Measurements from ENCODE around the gene LRRC23. TPM values are rescaled to one million over a fixed set of nuclear protein-coding genes. Genes with fewer than 3 reads are reported as not detected.

The LRRC23 gene
- total and polyA plus RNA-seq, 2 of the 4 experiments (the other 2 are of a cell fraction) = 11.1 to 11.4 TPM

GRCh38 chr12:6963016-6963731, 58.6 kb downstream of the LRRC23 start (continued):
- no peak for TF ChIP-seq NFE2L2 (IDR thresholded peaks at IDR 0.05; ENCODE audit: low read depth, low read length)

Small RNA genes lying within 50 kb of the gene (microRNA-seq; reads per million reads assigned to microRNA genes)
- gene MIR141 (ENCODE audit: insufficient read depth in 1 of 2, insufficient read length in 1 of 2, unreplicated experiment in 1 of 2) = 9.1 to 31.0 reads per million in 2 experiments
- 86.9 to 198 reads per million in 2 experiments for gene MIR200C (ENCODE audit: insufficient read depth in 1 of 2, insufficient read length in 1 of 2, unreplicated experiment in 1 of 2)
- gene RNU7-1 (ENCODE audit: insufficient read depth, insufficient read length) = not detected

Small RNA genes lying within 50 kb of the gene (small RNA-seq; reads per million reads assigned to genes)
- gene MIR141 (1.4 to 41.3 (median 26.4) reads per million in 5 experiments), gene MIR200C (1.1 to 19.8 (median 10.2) reads per million in 5 experiments), gene RNU7-1 (0 reads per million in 5 experiments)

Other genes starting within 250 kb of the LRRC23 start
- 22.0 and 25.3 TPM in 2 replicates for gene ING4, start 241.7 kb upstream of the LRRC23 start, total RNA-seq (2012; rRNA removed)
- 31.1 and 47.5 TPM in 2 replicates for gene ING4, start 241.7 kb upstream of the LRRC23 start, polyA plus RNA-seq (2012; rRNA removed)
- gene ZNF384, start 215.4 kb upstream of the LRRC23 start, total RNA-seq (2012; rRNA removed) = 16.3 and 17.5 TPM in 2 replicates
- gene ZNF384, start 215.4 kb upstream of the LRRC23 start, polyA plus RNA-seq (2012; rRNA removed) = 53.7 and 55.6 TPM in 2 replicates
- under 0.01 and 0.18 TPM in 2 replicates for gene PIANP, start 204.0 kb upstream of the LRRC23 start, total RNA-seq (2012; rRNA removed)
- gene PIANP, start 204.0 kb upstream of the LRRC23 start, polyA plus RNA-seq (2012; rRNA removed) = 5.4 and 6.8 TPM in 2 replicates
- 51.4 and 58.8 TPM in 2 replicates for gene COPS7A, start 180.8 kb upstream of the LRRC23 start, total RNA-seq (2012; rRNA removed)
- 135 and 138 TPM in 2 replicates for gene COPS7A, start 180.8 kb upstream of the LRRC23 start, polyA plus RNA-seq (2012; rRNA removed)
- gene MLF2, start 151.7 kb upstream of the LRRC23 start, total RNA-seq (2012; rRNA removed) = 236 and 244 TPM in 2 replicates
- 359 and 403 TPM in 2 replicates for gene MLF2, start 151.7 kb upstream of the LRRC23 start, polyA plus RNA-seq (2012; rRNA removed)
- 11.4 and 17.2 TPM in 2 replicates for gene PTMS, start 138.5 kb upstream of the LRRC23 start, total RNA-seq (2012; rRNA removed)
- gene PTMS, start 138.5 kb upstream of the LRRC23 start, polyA plus RNA-seq (2012; rRNA removed) = 275 and 288 TPM in 2 replicates
- not detected in 2 replicates for gene LAG3, start 132.3 kb upstream of the LRRC23 start, total RNA-seq (2012; rRNA removed)
- 0.41 and 0.66 TPM in 2 replicates for gene LAG3, start 132.3 kb upstream of the LRRC23 start, polyA plus RNA-seq (2012; rRNA removed)
- gene CD4, start 115.3 kb upstream of the LRRC23 start, total RNA-seq (2012; rRNA removed) = 4.2 and 5.7 TPM in 2 replicates
- 15.0 and 15.7 TPM in 2 replicates for gene CD4, start 115.3 kb upstream of the LRRC23 start, polyA plus RNA-seq (2012; rRNA removed)
- gene GPR162, start 83.0 kb upstream of the LRRC23 start, total RNA-seq (2012; rRNA removed) = 1.7 and 2.9 TPM in 2 replicates
- 6.0 and 7.8 TPM in 2 replicates for gene GPR162, start 83.0 kb upstream of the LRRC23 start, polyA plus RNA-seq (2012; rRNA removed)
- gene P3H3, start 76.4 kb upstream of the LRRC23 start, total RNA-seq (2012; rRNA removed) = 25.8 and 27.8 TPM in 2 replicates
- gene P3H3, start 76.4 kb upstream of the LRRC23 start, polyA plus RNA-seq (2012; rRNA removed) = 83.9 and 90.5 TPM in 2 replicates
- 0.56 and 0.72 TPM in 2 replicates for gene GNB3, start 63.9 kb upstream of the LRRC23 start, total RNA-seq (2012; rRNA removed)
- 20.5 and 20.7 TPM in 2 replicates for gene GNB3, start 63.9 kb upstream of the LRRC23 start, polyA plus RNA-seq (2012; rRNA removed)
- 23.5 and 30.3 TPM in 2 replicates for gene CDCA3, start 53.5 kb upstream of the LRRC23 start, total RNA-seq (2012; rRNA removed)
- gene CDCA3, start 53.5 kb upstream of the LRRC23 start, polyA plus RNA-seq (2012; rRNA removed) = 61.0 and 67.5 TPM in 2 replicates
- 119 and 125 TPM in 2 replicates for gene USP5, start 52.7 kb upstream of the LRRC23 start, total RNA-seq (2012; rRNA removed)
- 67.7 and 69.7 TPM in 2 replicates for gene USP5, start 52.7 kb upstream of the LRRC23 start, polyA plus RNA-seq (2012; rRNA removed)
- 1,842 and 2,176 TPM in 2 replicates for gene TPI1, start 37.3 kb upstream of the LRRC23 start, total RNA-seq (2012; rRNA removed)
- gene TPI1, start 37.3 kb upstream of the LRRC23 start, polyA plus RNA-seq (2012; rRNA removed) = 1,995 and 2,214 TPM in 2 replicates
- 1.1 and 1.3 TPM in 2 replicates for gene SPSB2, start 31.5 kb upstream of the LRRC23 start, total RNA-seq (2012; rRNA removed)
- 4.1 and 4.3 TPM in 2 replicates for gene SPSB2, start 31.5 kb upstream of the LRRC23 start, polyA plus RNA-seq (2012; rRNA removed)
- 20.8 and 28.3 TPM in 2 replicates for gene ENO2, start 9.8 kb downstream of the LRRC23 start, total RNA-seq (2012; rRNA removed)
- 81.5 and 92.8 TPM in 2 replicates for gene ENO2, start 9.8 kb downstream of the LRRC23 start, polyA plus RNA-seq (2012; rRNA removed)
- gene ATN1, start 23.1 kb downstream of the LRRC23 start, total RNA-seq (2012; rRNA removed) = 2.5 and 3.4 TPM in 2 replicates
- gene ATN1, start 23.1 kb downstream of the LRRC23 start, polyA plus RNA-seq (2012; rRNA removed) = 58.7 and 59.8 TPM in 2 replicates
- not detected in 2 replicates for gene RNU7-1, start 39.0 kb downstream of the LRRC23 start, total RNA-seq (2012; rRNA removed)
- not detected in 2 replicates for gene RNU7-1, start 39.0 kb downstream of the LRRC23 start, polyA plus RNA-seq (2012; rRNA removed)
- gene C12orf57, start 39.2 kb downstream of the LRRC23 start, total RNA-seq (2012; rRNA removed) = 197 and 238 TPM in 2 replicates
- gene C12orf57, start 39.2 kb downstream of the LRRC23 start, polyA plus RNA-seq (2012; rRNA removed) = 530 and 703 TPM in 2 replicates
- under 0.01 TPM in 1 of 2 replicates, not detected in the other for gene PTPN6, start 46.5 kb downstream of the LRRC23 start, total RNA-seq (2012; rRNA removed)
- gene PTPN6, start 46.5 kb downstream of the LRRC23 start, polyA plus RNA-seq (2012; rRNA removed) = 0.14 TPM in 1 of 2 replicates, not detected in the other
- 219 and 240 TPM in 2 replicates for gene PHB2, start 65.8 kb downstream of the LRRC23 start, total RNA-seq (2012; rRNA removed)
- 286 and 298 TPM in 2 replicates for gene PHB2, start 65.8 kb downstream of the LRRC23 start, polyA plus RNA-seq (2012; rRNA removed)
- 43.6 and 66.1 TPM in 2 replicates for gene EMG1, start 66.1 kb downstream of the LRRC23 start, total RNA-seq (2012; rRNA removed)
- 37.5 and 43.1 TPM in 2 replicates for gene EMG1, start 66.1 kb downstream of the LRRC23 start, polyA plus RNA-seq (2012; rRNA removed)
- gene LPCAT3, start 113.7 kb downstream of the LRRC23 start, total RNA-seq (2012; rRNA removed) = 6.4 and 7.0 TPM in 2 replicates
- gene LPCAT3, start 113.7 kb downstream of the LRRC23 start, polyA plus RNA-seq (2012; rRNA removed) = 17.4 and 18.6 TPM in 2 replicates
- gene C1S, start 155.9 kb downstream of the LRRC23 start, total RNA-seq (2012; rRNA removed) = 34.4 and 49.6 TPM in 2 replicates
- gene C1S, start 155.9 kb downstream of the LRRC23 start, polyA plus RNA-seq (2012; rRNA removed) = 64.1 and 85.4 TPM in 2 replicates
- 19.4 and 38.4 TPM in 2 replicates for gene C1R, start 187.6 kb downstream of the LRRC23 start, total RNA-seq (2012; rRNA removed)
- gene C1R, start 187.6 kb downstream of the LRRC23 start, polyA plus RNA-seq (2012; rRNA removed) = 153 and 165 TPM in 2 replicates
- gene C1RL, start 204.4 kb downstream of the LRRC23 start, total RNA-seq (2012; rRNA removed) = 7.5 and 9.1 TPM in 2 replicates
- gene C1RL, start 204.4 kb downstream of the LRRC23 start, polyA plus RNA-seq (2012; rRNA removed) = 12.0 and 12.3 TPM in 2 replicates
- gene RBP5, start 224.1 kb downstream of the LRRC23 start, total RNA-seq (2012; rRNA removed) = not detected in 2 replicates
- gene RBP5, start 224.1 kb downstream of the LRRC23 start, polyA plus RNA-seq (2012; rRNA removed) = 0.15 TPM in 1 of 2 replicates, not detected in the other
- 4.1 and 5.3 TPM in 2 replicates for gene CLSTN3, start 225.5 kb downstream of the LRRC23 start, total RNA-seq (2012; rRNA removed)
- 14.5 and 16.4 TPM in 2 replicates for gene CLSTN3, start 225.5 kb downstream of the LRRC23 start, polyA plus RNA-seq (2012; rRNA removed)